ENCODE data around the gene CTNNB1. TPM values are rescaled to one million over a fixed set of nuclear protein-coding genes. Genes with fewer than 3 reads are reported as not detected.

CTNNB1 gene
- total and polyA plus RNA-seq, 2 experiments from 2014 or later = 89.4 to 566 TPM

DNA sequence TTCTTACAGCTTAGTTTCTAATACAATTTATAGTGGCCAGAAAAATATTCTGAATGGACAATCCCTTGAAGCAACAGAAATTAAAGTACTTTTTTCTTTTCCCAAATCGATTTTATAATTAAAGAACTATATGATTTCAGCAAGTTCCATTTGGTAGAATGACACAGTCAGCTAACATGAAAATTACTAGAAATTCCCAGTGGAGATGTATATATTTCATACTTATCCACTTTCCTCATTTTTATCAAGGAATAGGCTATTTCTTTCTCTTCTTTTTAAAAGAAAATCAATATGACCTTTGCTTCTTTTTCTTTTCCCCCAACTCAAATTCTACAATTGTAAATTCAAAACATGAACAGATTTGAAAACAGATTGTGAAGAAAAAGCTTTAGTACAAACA, 6.4 kb upstream of the CTNNB1 start:
- peaks cover 9% of the 10 kb centered on the region; the same call in 1 of the 2 replicates for H3K27me3 ChIP-seq (ENCODE audit: insufficient read depth)
- H3K9me2 ChIP-seq (ENCODE audit: insufficient read depth) = no peaks in the 10 kb centered on the region
- Mint-ChIP-seq H3K9me3 (no peaks in the 10 kb centered on the region), H3K4me3 (no peak overlapping the region), H3K27me3 (ENCODE audit: insufficient read depth, low read depth, poor library complexity) (no peaks in the 10 kb centered on the region), H3K36me3 (ENCODE audit: low read depth) (no peaks in the 10 kb centered on the region), H3K4me1 (peaks cover 8% of the 10 kb centered on the region), H3K27ac (no peak overlapping the region)
- H3K27ac ChIP-seq (ENCODE audit: low read depth) = no peak overlapping the region
- no peaks in the 10 kb centered on the region for H3K36me3 ChIP-seq (ENCODE audit: insufficient read depth)
- DNase-seq (ENCODE audit: low spot score) = no peak
- no peak overlapping the region for H2AFZ ChIP-seq
- H4K20me1 ChIP-seq (replicated peaks; ENCODE audit: insufficient read depth) = no peaks in the 10 kb centered on the region
- no peak for ATAC-seq
- no peak overlapping the region for H3K4me2 ChIP-seq
- no peaks in the 10 kb centered on the region for H3K79me2 ChIP-seq (replicated peaks; ENCODE audit: insufficient read depth)
- no peaks in the 10 kb centered on the region for H3F3A ChIP-seq (replicated peaks; ENCODE audit: low read depth)
- H3K4me1 ChIP-seq (ENCODE audit: insufficient read depth) = peaks cover 4% of the 10 kb centered on the region; the same call in 1 of the 2 replicates
- no peak overlapping the region for H3K4me3 ChIP-seq
- no peak for TF ChIP-seq ZNF114 (CRISPR knock-in tag; IDR thresholded peaks at IDR 0.05)
- TF ChIP-seq STAT1 (IDR thresholded peaks at IDR 0.05; ENCODE audit: unreplicated experiment) = no peak
- TF ChIP-seq, protein P1, sequence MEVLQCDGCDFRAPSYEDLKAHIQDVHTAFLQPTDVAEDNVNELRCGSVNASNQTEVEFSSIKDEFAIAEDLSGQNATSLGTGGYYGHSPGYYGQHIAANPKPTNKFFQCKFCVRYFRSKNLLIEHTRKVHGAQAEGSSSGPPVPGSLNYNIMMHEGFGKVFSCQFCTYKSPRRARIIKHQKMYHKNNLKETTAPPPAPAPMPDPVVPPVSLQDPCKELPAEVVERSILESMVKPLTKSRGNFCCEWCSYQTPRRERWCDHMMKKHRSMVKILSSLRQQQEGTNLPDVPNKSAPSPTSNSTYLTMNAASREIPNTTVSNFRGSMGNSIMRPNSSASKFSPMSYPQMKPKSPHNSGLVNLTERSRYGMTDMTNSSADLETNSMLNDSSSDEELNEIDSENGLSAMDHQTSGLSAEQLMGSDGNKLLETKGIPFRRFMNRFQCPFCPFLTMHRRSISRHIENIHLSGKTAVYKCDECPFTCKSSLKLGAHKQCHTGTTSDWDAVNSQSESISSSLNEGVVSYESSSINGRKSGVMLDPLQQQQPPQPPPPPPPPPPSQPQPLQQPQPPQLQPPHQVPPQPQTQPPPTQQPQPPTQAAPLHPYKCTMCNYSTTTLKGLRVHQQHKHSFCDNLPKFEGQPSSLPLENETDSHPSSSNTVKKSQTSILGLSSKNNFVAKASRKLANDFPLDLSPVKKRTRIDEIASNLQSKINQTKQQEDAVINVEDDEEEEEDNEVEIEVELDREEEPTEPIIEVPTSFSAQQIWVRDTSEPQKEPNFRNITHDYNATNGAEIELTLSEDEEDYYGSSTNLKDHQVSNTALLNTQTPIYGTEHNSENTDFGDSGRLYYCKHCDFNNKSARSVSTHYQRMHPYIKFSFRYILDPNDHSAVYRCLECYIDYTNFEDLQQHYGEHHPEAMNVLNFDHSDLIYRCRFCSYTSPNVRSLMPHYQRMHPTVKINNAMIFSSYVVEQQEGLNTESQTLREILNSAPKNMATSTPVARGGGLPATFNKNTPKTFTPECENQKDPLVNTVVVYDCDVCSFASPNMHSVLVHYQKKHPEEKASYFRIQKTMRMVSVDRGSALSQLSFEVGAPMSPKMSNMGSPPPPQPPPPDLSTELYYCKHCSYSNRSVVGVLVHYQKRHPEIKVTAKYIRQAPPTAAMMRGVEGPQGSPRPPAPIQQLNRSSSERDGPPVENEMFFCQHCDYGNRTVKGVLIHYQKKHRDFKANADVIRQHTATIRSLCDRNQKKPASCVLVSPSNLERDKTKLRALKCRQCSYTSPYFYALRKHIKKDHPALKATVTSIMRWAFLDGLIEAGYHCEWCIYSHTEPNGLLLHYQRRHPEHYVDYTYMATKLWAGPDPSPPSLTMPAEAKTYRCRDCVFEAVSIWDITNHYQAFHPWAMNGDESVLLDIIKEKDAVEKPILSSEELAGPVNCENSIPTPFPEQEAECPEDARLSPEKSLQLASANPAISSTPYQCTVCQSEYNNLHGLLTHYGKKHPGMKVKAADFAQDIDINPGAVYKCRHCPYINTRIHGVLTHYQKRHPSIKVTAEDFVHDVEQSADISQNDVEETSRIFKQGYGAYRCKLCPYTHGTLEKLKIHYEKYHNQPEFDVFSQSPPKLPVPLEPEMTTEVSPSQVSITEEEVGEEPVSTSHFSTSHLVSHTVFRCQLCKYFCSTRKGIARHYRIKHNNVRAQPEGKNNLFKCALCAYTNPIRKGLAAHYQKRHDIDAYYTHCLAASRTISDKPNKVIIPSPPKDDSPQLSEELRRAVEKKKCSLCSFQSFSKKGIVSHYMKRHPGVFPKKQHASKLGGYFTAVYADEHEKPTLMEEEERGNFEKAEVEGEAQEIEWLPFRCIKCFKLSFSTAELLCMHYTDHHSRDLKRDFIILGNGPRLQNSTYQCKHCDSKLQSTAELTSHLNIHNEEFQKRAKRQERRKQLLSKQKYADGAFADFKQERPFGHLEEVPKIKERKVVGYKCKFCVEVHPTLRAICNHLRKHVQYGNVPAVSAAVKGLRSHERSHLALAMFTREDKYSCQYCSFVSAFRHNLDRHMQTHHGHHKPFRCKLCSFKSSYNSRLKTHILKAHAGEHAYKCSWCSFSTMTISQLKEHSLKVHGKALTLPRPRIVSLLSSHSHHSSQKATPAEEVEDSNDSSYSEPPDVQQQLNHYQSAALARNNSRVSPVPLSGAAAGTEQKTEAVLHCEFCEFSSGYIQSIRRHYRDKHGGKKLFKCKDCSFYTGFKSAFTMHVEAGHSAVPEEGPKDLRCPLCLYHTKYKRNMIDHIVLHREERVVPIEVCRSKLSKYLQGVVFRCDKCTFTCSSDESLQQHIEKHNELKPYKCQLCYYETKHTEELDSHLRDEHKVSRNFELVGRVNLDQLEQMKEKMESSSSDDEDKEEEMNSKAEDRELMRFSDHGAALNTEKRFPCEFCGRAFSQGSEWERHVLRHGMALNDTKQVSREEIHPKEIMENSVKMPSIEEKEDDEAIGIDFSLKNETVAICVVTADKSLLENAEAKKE (CRISPR knock-in tag; IDR thresholded peaks at IDR 0.05) = no peak
- TF ChIP-seq ZNF331 (CRISPR knock-in tag; IDR thresholded peaks at IDR 0.05; ENCODE audit: low read depth) = no peak
- TF ChIP-seq, protein P2, sequence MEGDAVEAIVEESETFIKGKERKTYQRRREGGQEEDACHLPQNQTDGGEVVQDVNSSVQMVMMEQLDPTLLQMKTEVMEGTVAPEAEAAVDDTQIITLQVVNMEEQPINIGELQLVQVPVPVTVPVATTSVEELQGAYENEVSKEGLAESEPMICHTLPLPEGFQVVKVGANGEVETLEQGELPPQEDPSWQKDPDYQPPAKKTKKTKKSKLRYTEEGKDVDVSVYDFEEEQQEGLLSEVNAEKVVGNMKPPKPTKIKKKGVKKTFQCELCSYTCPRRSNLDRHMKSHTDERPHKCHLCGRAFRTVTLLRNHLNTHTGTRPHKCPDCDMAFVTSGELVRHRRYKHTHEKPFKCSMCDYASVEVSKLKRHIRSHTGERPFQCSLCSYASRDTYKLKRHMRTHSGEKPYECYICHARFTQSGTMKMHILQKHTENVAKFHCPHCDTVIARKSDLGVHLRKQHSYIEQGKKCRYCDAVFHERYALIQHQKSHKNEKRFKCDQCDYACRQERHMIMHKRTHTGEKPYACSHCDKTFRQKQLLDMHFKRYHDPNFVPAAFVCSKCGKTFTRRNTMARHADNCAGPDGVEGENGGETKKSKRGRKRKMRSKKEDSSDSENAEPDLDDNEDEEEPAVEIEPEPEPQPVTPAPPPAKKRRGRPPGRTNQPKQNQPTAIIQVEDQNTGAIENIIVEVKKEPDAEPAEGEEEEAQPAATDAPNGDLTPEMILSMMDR (conservative IDR thresholded peaks at IDR 0.05; ENCODE audit: low read depth in 2 of 2) = no peak
- TF ChIP-seq, protein P3, sequence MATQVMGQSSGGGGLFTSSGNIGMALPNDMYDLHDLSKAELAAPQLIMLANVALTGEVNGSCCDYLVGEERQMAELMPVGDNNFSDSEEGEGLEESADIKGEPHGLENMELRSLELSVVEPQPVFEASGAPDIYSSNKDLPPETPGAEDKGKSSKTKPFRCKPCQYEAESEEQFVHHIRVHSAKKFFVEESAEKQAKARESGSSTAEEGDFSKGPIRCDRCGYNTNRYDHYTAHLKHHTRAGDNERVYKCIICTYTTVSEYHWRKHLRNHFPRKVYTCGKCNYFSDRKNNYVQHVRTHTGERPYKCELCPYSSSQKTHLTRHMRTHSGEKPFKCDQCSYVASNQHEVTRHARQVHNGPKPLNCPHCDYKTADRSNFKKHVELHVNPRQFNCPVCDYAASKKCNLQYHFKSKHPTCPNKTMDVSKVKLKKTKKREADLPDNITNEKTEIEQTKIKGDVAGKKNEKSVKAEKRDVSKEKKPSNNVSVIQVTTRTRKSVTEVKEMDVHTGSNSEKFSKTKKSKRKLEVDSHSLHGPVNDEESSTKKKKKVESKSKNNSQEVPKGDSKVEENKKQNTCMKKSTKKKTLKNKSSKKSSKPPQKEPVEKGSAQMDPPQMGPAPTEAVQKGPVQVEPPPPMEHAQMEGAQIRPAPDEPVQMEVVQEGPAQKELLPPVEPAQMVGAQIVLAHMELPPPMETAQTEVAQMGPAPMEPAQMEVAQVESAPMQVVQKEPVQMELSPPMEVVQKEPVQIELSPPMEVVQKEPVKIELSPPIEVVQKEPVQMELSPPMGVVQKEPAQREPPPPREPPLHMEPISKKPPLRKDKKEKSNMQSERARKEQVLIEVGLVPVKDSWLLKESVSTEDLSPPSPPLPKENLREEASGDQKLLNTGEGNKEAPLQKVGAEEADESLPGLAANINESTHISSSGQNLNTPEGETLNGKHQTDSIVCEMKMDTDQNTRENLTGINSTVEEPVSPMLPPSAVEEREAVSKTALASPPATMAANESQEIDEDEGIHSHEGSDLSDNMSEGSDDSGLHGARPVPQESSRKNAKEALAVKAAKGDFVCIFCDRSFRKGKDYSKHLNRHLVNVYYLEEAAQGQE (IDR thresholded peaks at IDR 0.05; ENCODE audit: unreplicated experiment) = no peak
- TF ChIP-seq, protein P4, sequence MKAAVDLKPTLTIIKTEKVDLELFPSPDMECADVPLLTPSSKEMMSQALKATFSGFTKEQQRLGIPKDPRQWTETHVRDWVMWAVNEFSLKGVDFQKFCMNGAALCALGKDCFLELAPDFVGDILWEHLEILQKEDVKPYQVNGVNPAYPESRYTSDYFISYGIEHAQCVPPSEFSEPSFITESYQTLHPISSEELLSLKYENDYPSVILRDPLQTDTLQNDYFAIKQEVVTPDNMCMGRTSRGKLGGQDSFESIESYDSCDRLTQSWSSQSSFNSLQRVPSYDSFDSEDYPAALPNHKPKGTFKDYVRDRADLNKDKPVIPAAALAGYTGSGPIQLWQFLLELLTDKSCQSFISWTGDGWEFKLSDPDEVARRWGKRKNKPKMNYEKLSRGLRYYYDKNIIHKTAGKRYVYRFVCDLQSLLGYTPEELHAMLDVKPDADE (IDR thresholded peaks at IDR 0.05) = no peak
- TF ChIP-seq EZH2phosphoT487 (IDR thresholded peaks at IDR 0.05; ENCODE audit: unreplicated experiment) = no peak
- no peak for TF ChIP-seq CREB1 (CRISPR knock-in tag; IDR thresholded peaks at IDR 0.05; ENCODE audit: low read depth)
- no peak for TF ChIP-seq NANOG (IDR thresholded peaks at IDR 0.05; ENCODE audit: borderline replicate concordance)
- no peak for TF ChIP-seq EZH2 (IDR thresholded peaks at IDR 0.05; ENCODE audit: low read depth, unreplicated experiment)
- TF ChIP-seq POLR2AphosphoS5 (IDR thresholded peaks at IDR 0.05; ENCODE audit: low read depth) = no peak
- TF ChIP-seq JUNB (IDR thresholded peaks at IDR 0.05; ENCODE audit: unreplicated experiment) = no peak
